Measurements from ENCODE around the gene SSBP4. TPM values are rescaled to one million over a fixed set of nuclear protein-coding genes. Genes with fewer than 3 reads are reported as not detected.

SSBP4 gene
- total and polyA plus RNA-seq, 4 donors = 4.0 to 19.0 (median 11.5) TPM

GRCh38 chr19:18465214-18465963 lies 46.2 kb downstream of the SSBP4 start:
- H3K4me3 ChIP-seq (ENCODE audit: low read depth in 1 of 3, low read length in 3 of 3) = no peak overlapping the region
- no peaks in the 10 kb centered on the region for H3K27me3 ChIP-seq (ENCODE audit: control insufficient read depth in 4 of 4, insufficient read depth in 4 of 4, low read length in 3 of 4)
- WGBS = 89% methylated on average over 30 of the region's 30 CpGs
- TF ChIP-seq TAF1 (conservative IDR thresholded peaks at IDR 0.05) (no peak), FOXA1 (IDR thresholded peaks at IDR 0.05) (no peak), MAX (IDR thresholded peaks at IDR 0.05) (no peak), NR2F2 (IDR thresholded peaks at IDR 0.05) (no peak), HNF4A (conservative IDR thresholded peaks at IDR 0.05) (no peak), FOXA2 (IDR thresholded peaks at IDR 0.05) (no peak)
- TF ChIP-seq, protein P1, sequence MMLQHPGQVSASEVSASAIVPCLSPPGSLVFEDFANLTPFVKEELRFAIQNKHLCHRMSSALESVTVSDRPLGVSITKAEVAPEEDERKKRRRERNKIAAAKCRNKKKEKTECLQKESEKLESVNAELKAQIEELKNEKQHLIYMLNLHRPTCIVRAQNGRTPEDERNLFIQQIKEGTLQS (IDR thresholded peaks at IDR 0.05) = no peak
- no peak overlapping the region for H3K9ac ChIP-seq (ENCODE audit: low read depth in 1 of 2, low read length in 2 of 2)
- peak overlapping the region; percentile 71 to 80 for H3K27ac ChIP-seq (ENCODE audit: low read depth in 1 of 2, low read length in 2 of 2)
- H3K9me3 ChIP-seq (ENCODE audit: control insufficient read depth in 4 of 4, low read length in 3 of 4) = no peaks in the 10 kb centered on the region
- no peak for DNase-seq (ENCODE audit: low spot score)
- peaks cover 3 to 14% (median 7%) of the 10 kb centered on the region in 4 donors for H3K36me3 ChIP-seq (ENCODE audit: control insufficient read depth in 4 of 4, insufficient read depth in 3 of 4, low read depth in 1 of 4, low read length in 3 of 4)
- H3K4me1 ChIP-seq (ENCODE audit: control insufficient read depth in 4 of 4, insufficient read depth in 4 of 4, low read length in 3 of 4) = peaks cover 22 to 60% (median 49%) of the 10 kb centered on the region in 4 donors

- H3K9me3 ChIP-seq (ENCODE audit: control insufficient read depth in 4 of 4, low read length in 3 of 4) = no peaks in the 10 kb centered on the region
- no peaks in the 10 kb centered on the region for H3K27me3 ChIP-seq (ENCODE audit: control insufficient read depth in 4 of 4, insufficient read depth in 4 of 4, low read length in 3 of 4)
- no peak overlapping the region for H3K4me3 ChIP-seq (ENCODE audit: low read depth in 1 of 3, low read length in 3 of 3)
- H3K9ac ChIP-seq (ENCODE audit: low read depth in 1 of 2, low read length in 2 of 2) = no peak overlapping the region
- H3K4me1 ChIP-seq (ENCODE audit: control insufficient read depth in 4 of 4, insufficient read depth in 4 of 4, low read length in 3 of 4) = peaks cover 26 to 63% (median 51%) of the 10 kb centered on the region in 4 donors
- no peak for DNase-seq (ENCODE audit: low spot score)
- WGBS = 85% methylated on average over 6 of the region's 6 CpGs
- no peak for TF ChIP-seq HNF4A (conservative IDR thresholded peaks at IDR 0.05)
- H3K27ac ChIP-seq (ENCODE audit: low read depth in 1 of 2, low read length in 2 of 2) = peak overlapping the region; percentile 71 to 80
- H3K36me3 ChIP-seq (ENCODE audit: control insufficient read depth in 4 of 4, insufficient read depth in 3 of 4, low read depth in 1 of 4, low read length in 3 of 4) = peaks cover 4 to 9% (median 5%) of the 10 kb centered on the region in 4 donors
These were observed 46.8 kb downstream of the SSBP4 start for GRCh38 chr19:18465964-18466339.

DNA sequence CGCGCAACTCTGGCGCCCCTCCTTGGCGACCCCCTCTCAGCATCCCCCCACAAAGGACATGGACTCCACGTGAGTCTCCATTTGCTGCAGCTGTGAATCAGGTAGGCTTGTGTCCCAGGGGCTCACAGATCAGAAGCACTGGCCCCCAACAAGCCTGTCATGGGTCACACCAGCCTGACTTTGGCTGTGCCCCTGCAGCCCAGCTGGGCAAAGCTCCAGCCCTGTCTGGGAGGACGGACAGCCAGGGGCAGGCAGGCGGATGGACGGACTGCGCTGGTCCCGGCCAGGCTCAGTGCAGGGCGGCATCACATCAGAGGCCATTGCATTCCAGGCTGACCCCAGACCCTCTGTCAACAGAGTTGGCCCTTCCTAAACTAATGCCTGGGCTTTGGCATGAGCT lies 47.2 kb downstream of the SSBP4 start:
- 93% methylated on average over 11 of the region's 11 CpGs for WGBS
- H3K9ac ChIP-seq (ENCODE audit: low read depth in 1 of 2, low read length in 2 of 2) = no peak overlapping the region
- no peak for DNase-seq (ENCODE audit: low spot score)
- peaks cover 26 to 63% (median 51%) of the 10 kb centered on the region in 4 donors for H3K4me1 ChIP-seq (ENCODE audit: control insufficient read depth in 4 of 4, insufficient read depth in 4 of 4, low read length in 3 of 4)
- H3K9me3 ChIP-seq (ENCODE audit: control insufficient read depth in 4 of 4, low read length in 3 of 4) = no peaks in the 10 kb centered on the region
- H3K27ac ChIP-seq (ENCODE audit: low read depth in 1 of 2, low read length in 2 of 2) = peak overlapping the region; percentile 29 to 71
- H3K4me3 ChIP-seq (ENCODE audit: low read depth in 1 of 3, low read length in 3 of 3) = no peak overlapping the region
- H3K27me3 ChIP-seq (ENCODE audit: control insufficient read depth in 4 of 4, insufficient read depth in 4 of 4, low read length in 3 of 4) = no peaks in the 10 kb centered on the region
- no peak for TF ChIP-seq EGR1 (IDR thresholded peaks at IDR 0.05; ENCODE audit: low read depth in 2 of 2)
- TF ChIP-seq GABPA (IDR thresholded peaks at IDR 0.05 in 1 of 2, conservative IDR thresholded peaks at IDR 0.05 in 1 of 2) = no peak
- no peak for TF ChIP-seq ZBTB33 (IDR thresholded peaks at IDR 0.05)
- no peak for TF ChIP-seq NR2F2 (IDR thresholded peaks at IDR 0.05)
- TF ChIP-seq HNF4G (IDR thresholded peaks at IDR 0.05) = no peak
- TF ChIP-seq RXRA (IDR thresholded peaks at IDR 0.05) = no peak
- TF ChIP-seq, protein P1 (IDR thresholded peaks at IDR 0.05) = no peak
- peaks cover under 1 to 5% (median 3%) of the 10 kb centered on the region in 4 donors for H3K36me3 ChIP-seq (ENCODE audit: control insufficient read depth in 4 of 4, insufficient read depth in 3 of 4, low read depth in 1 of 4, low read length in 3 of 4)
